ENCODE data around the gene IFITM2. TPM values are rescaled to one million over a fixed set of nuclear protein-coding genes. Genes with fewer than 3 reads are reported as not detected.
"Not testable (repeated sequence)": the region's sequence is repeated elsewhere in the genome, so short reads cannot be mapped to it uniquely, and the experiment has no call there.

Gene IFITM2
- total and polyA plus RNA-seq, 10 donors = 507 to 1,635 (median 979) TPM

DNA sequence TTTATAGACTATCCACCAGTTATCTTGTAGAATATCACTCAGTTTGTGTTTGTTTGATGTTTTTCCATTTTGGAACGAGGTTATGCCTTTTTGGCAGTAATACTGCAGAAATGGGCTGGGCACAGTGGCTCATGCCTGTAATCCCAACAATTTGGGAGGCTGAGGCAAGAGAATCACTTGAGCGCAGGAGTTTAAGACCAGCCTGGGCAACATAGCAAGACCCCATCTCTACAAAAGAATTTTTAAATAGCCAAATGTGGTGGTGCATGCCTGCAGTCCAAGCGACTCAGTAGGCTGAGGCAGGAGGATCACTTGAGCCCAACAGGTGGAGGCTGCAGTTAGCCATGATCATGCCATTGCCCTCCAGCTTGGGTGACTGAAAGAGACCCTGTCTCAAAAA lies 38.9 kb downstream of the IFITM2 start:
- Histone ChIP-seq H3K27me3 (replicated peaks in 1 of 7) (no peaks in the 10 kb centered on the region), H3K9me3 (no peaks in the 10 kb centered on the region), H3K36me3 (no peaks in the 10 kb centered on the region), H3K4me3 (no peak overlapping the region), H3K4me1 (peaks cover 0 to 38% (median 26%) of the 10 kb centered on the region in 6 donors), H3K27ac (no peak overlapping the region)
- 87 to 99% (median 92%) methylated on average over 3 of the region's 3 CpGs for WGBS, 5 donors
- TF ChIP-seq POLR2A (IDR thresholded peaks at IDR 0.05) (no peak), POLR2AphosphoS5 (IDR thresholded peaks at IDR 0.05) (no peak)
- TF ChIP-seq, protein P1, sequence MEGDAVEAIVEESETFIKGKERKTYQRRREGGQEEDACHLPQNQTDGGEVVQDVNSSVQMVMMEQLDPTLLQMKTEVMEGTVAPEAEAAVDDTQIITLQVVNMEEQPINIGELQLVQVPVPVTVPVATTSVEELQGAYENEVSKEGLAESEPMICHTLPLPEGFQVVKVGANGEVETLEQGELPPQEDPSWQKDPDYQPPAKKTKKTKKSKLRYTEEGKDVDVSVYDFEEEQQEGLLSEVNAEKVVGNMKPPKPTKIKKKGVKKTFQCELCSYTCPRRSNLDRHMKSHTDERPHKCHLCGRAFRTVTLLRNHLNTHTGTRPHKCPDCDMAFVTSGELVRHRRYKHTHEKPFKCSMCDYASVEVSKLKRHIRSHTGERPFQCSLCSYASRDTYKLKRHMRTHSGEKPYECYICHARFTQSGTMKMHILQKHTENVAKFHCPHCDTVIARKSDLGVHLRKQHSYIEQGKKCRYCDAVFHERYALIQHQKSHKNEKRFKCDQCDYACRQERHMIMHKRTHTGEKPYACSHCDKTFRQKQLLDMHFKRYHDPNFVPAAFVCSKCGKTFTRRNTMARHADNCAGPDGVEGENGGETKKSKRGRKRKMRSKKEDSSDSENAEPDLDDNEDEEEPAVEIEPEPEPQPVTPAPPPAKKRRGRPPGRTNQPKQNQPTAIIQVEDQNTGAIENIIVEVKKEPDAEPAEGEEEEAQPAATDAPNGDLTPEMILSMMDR (IDR thresholded peaks at IDR 0.05 in 8 of 11, conservative IDR thresholded peaks at IDR 0.05 in 3 of 11) = no peak
- peak; percentile 15 for DNase-seq
- intact Hi-C loops (cut with DNase I; ENCODE audit: low total_unique reads) = no loop called here

DNA sequence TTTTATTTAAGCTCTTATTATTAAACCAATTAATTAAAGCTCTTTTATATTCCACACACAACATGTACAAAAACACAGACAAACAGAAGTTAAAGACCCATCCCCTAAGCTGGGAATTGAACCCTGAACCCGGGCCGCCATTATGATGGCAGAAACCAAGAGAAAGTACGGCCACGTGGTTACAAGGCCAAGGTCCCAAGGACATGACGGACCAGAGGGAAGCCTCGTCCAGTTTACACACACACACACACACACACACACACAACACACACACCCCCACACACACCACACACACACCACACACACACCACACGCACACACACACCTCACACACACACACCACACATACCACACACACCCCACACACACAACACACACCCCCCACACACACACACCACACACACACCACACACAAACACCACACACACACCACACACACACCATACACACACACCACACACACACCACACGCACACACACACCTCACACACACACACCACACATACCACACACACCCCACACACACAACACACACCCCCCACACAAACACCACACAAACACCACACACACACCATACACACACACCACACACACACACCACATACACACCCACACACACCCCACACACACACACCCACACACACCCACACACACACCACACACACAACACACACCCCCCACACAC lies 41.8 kb downstream of the IFITM2 start:
- H3K27ac ChIP-seq; H3K27me3 ChIP-seq (replicated peaks in 1 of 7); H3K4me3 ChIP-seq; H3K36me3 ChIP-seq; H3K9me3 ChIP-seq; intact Hi-C loops (cut with DNase I; ENCODE audit: low total_unique reads): not testable (repeated sequence)
- WGBS, 5 donors = 79 to 85% (median 82%) methylated on average over 8 of the region's 8 CpGs
- peaks cover 7 to 53% (median 35%) of the 10 kb centered on the region in 6 donors for H3K4me1 ChIP-seq
- DNase-seq = peak; percentile 37

DNA sequence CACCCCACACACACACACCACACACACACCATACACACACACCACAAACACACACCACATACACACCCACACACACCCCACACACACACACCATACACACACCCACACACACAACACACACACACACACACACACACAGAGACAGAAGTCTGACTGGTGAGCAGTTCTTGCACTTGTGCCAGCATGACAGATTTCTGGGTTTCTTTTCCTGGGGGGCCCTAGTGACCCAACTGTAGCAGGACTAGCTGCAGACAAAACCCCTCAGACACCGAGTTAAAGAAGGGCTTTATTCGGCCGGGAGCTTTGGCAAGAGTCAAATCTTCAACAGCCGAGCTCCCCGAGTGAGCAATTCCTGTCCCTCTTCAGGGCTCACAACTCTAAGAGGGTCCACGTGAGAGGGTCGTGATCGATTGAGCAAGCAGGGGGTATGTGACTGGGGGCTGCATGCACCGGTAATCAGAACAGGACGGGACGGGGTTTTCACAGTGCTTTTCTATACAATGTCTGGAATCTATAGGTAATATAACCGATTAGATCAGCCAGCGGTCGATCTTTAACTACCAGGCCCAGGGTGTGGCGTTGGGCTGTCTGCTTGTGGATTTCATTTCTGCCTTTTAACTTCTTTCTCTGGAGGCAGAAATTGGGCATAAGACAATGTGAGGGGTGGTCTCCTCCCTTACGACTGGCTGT lies 42.6 kb downstream of the IFITM2 start:
- peak overlapping the region in 7 of 8 donors; percentile 38 to 76 (median 68) for H3K27ac ChIP-seq
- H3K36me3 ChIP-seq; H3K27me3 ChIP-seq (replicated peaks in 1 of 7); H3K9me3 ChIP-seq; intact Hi-C loops (cut with DNase I; ENCODE audit: low total_unique reads): not testable (repeated sequence)
- 63 to 80% (median 72%) methylated on average over 12 to 16 of the region's 16 CpGs for WGBS, 5 donors
- peaks cover 7 to 61% (median 41%) of the 10 kb centered on the region in 6 donors for H3K4me1 ChIP-seq
- peak overlapping the region in 1 of 8 donors; percentile 2 for H3K4me3 ChIP-seq
- peak; percentile 12 for DNase-seq

DNA sequence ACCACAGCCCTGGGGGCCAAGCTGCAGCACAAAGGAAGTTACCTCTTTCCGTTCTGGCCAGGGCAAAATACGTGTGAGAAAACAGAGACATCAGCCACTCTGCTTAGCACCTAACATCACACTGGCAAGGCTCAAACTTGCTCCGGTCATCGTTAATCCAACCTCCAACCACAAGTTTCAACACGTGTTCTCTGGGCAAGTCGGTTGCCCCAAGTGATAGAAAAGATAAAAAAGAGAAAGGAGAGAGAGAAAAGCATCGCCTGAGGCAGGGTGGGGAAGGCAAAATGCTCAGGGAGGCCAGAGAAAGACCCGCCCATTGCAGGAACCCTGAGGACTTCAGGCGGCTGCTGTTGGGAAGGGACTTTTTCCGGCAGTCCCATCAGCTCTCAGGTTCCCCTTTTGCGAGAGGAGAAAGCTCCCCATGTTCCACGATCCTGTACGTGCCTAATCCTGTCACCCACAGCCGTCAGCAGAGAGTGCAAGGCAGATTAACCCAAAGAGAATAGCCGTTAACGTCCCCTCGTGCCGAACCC lies 43.2 kb downstream of the IFITM2 start:
- WGBS, 5 donors = 38 to 51% (median 46%) methylated on average over 18 of the region's 18 CpGs
- Histone ChIP-seq H3K4me3 (peak overlapping the region in 1 of 8 donors; percentile 2), H3K27ac (peak overlapping the region in 7 of 8 donors; percentile 38 to 76 (median 68)), H3K4me1 (peaks cover 7 to 67% (median 47%) of the 10 kb centered on the region in 6 donors), H3K9me3 (no peaks in the 10 kb centered on the region), H3K27me3 (replicated peaks in 1 of 7) (no peaks in the 10 kb centered on the region), H3K36me3 (no peaks in the 10 kb centered on the region)
- intact Hi-C loops (cut with DNase I; ENCODE audit: low total_unique reads) = no loop called here
- TF ChIP-seq POLR2A (IDR thresholded peaks at IDR 0.05) = no peak
- TF ChIP-seq, protein P1 (IDR thresholded peaks at IDR 0.05 in 8 of 11, conservative IDR thresholded peaks at IDR 0.05 in 3 of 11) = no peak
- TF ChIP-seq POLR2AphosphoS5 (IDR thresholded peaks at IDR 0.05) = peak in 1 of 3 donors; percentile 51
- DNase-seq = peak; percentile 69

DNA sequence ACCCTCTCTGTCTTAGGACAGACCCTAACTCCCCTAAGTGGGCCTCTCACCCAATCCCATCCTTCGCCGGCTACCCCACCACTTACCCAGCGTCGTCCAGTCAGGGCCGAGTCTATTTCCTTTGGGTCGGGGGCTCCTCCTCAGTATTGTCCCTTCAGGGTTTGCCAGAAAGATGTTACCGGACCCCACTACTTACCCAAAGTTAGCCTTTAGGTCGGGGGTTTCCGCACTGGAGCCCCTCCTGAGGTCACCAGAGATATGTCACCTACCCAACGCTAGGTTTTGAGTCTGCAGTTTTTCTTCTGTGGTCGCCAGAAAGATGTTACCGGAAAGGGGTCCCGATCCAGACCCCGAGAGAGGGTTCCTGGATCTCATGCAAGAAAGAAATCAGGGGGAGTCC lies 43.8 kb downstream of the IFITM2 start:
- Histone ChIP-seq H3K27me3 (replicated peaks in 1 of 7) (no peaks in the 10 kb centered on the region), H3K4me1 (peaks cover 7 to 70% (median 49%) of the 10 kb centered on the region in 6 donors), H3K27ac (peak overlapping the region in 6 of 8 donors; percentile 38 to 76 (median 69)), H3K9me3 (no peaks in the 10 kb centered on the region), H3K4me3 (no peak overlapping the region), H3K36me3 (no peaks in the 10 kb centered on the region)
- DNase-seq = peak; percentile 65
- no peak for TF ChIP-seq POLR2A (IDR thresholded peaks at IDR 0.05)
- no peak for TF ChIP-seq POLR2AphosphoS5 (IDR thresholded peaks at IDR 0.05)
- TF ChIP-seq, protein P1 (IDR thresholded peaks at IDR 0.05 in 8 of 11, conservative IDR thresholded peaks at IDR 0.05 in 3 of 11) = no peak
- intact Hi-C loops (cut with DNase I; ENCODE audit: low total_unique reads) = no loop called here
- WGBS, 5 donors = 94 to 96% (median 95%) methylated on average over 14 of the region's 14 CpGs

Measured in spleen (tissue), 11 donors.